Measurements from ENCODE around the gene ARHGAP36. TPM values are rescaled to one million over a fixed set of nuclear protein-coding genes. Genes with fewer than 3 reads are reported as not detected.

Gene ARHGAP36
- total and polyA plus RNA-seq, 2 experiments from 2014 or later: not detected

GRCh38 chrX:131139072-131139471 is 80.9 kb downstream of the ARHGAP36 start:
- H3K4me1 ChIP-seq (ENCODE audit: insufficient read depth): no peaks in the 10 kb centered on the region
- no peaks in the 10 kb centered on the region for H3K79me2 ChIP-seq
- no peak for DNase-seq (ENCODE audit: low spot score)
- H3K27ac ChIP-seq: no peak overlapping the region
- H2AFZ ChIP-seq: no peak overlapping the region
- H3K4me3 ChIP-seq: no peak overlapping the region
- no peaks in the 10 kb centered on the region for H3K27me3 ChIP-seq
- TF ChIP-seq EZH2 (IDR thresholded peaks at IDR 0.05; ENCODE audit: borderline replicate concordance): no peak
- no peak for TF ChIP-seq CTCF (IDR thresholded peaks at IDR 0.05; ENCODE audit: poor library complexity)
- no peak for TF ChIP-seq EZH2phosphoT487 (IDR thresholded peaks at IDR 0.05; ENCODE audit: low read depth, severe bottlenecking, unreplicated experiment)
- H4K20me1 ChIP-seq (ENCODE audit: insufficient read depth, poor library complexity, severe bottlenecking): no peaks in the 10 kb centered on the region
- no peaks in the 10 kb centered on the region for H3K9me2 ChIP-seq (replicated peaks; ENCODE audit: insufficient read depth)
- no peaks in the 10 kb centered on the region for H3K9me3 ChIP-seq (ENCODE audit: low read depth)
- WGBS (ENCODE audit: low lambda C conversion rate, missing lambda C conversion rate): 68% methylated on average over 2 of the region's 2 CpGs
- no peaks in the 10 kb centered on the region for H3K36me3 ChIP-seq (replicated peaks; ENCODE audit: insufficient read depth, low read depth)
- no peak overlapping the region for H3K4me2 ChIP-seq

Other genes starting within 250 kb of the ARHGAP36 start
- gene ENOX2, start 155.1 kb upstream of the ARHGAP36 start, total RNA-seq: 9.0 and 10.7 TPM in 2 replicates
- 7.1 and 8.7 TPM in 2 replicates for gene ENOX2, start 155.1 kb upstream of the ARHGAP36 start, polyA plus RNA-seq
- 15.1 and 16.7 TPM in 2 replicates for gene IGSF1, start 231.0 kb downstream of the ARHGAP36 start, total RNA-seq
- gene IGSF1, start 231.0 kb downstream of the ARHGAP36 start, polyA plus RNA-seq: 7.1 and 13.1 TPM in 2 replicates